GM04504 (cell line): Measurements from ENCODE around the gene PLXNA1.
A peak's percentile ranks its signal among the peaks of the same experiment; 100 is the strongest.

Experiments used
- DNase-seq: peaks from one replicate; pipeline ENCODE4 v3.0.0-alpha.2; 2012; ENCODE audit warnings: low read depth

Gene PLXNA1

DNA sequence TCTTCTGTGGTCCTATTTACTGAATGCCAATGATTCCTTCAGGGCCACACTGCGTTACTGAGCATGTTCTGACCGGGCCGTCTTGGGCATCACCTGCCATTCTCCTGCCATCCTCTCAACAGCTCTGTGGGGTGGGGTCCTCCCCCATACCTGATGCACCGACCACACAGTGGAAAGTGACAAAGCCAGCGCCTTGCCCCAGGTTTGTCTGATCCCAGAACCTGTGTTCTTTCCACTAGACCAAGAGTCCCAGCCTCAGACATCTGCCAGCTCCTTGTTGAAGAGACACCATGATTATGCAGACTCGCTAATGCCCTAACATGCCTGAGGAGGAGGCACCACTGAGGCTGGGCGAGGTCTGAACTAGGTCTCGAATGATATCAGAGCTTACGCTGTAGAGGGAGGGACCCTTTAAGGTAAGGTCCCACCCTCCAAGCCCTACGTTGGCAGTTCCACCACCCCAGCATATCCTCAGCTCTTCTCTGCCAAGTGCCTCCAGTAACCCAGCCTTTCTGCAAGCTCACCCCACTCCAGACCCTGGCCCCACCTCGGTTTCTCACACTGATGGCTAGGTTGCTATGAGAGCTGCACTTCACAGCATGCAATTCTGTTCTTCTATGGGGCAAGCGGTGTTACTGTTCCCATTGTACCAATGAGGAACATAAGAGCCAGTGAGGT, 29.8 kb upstream of the PLXNA1 start:
- no peak for DNase-seq

DNA sequence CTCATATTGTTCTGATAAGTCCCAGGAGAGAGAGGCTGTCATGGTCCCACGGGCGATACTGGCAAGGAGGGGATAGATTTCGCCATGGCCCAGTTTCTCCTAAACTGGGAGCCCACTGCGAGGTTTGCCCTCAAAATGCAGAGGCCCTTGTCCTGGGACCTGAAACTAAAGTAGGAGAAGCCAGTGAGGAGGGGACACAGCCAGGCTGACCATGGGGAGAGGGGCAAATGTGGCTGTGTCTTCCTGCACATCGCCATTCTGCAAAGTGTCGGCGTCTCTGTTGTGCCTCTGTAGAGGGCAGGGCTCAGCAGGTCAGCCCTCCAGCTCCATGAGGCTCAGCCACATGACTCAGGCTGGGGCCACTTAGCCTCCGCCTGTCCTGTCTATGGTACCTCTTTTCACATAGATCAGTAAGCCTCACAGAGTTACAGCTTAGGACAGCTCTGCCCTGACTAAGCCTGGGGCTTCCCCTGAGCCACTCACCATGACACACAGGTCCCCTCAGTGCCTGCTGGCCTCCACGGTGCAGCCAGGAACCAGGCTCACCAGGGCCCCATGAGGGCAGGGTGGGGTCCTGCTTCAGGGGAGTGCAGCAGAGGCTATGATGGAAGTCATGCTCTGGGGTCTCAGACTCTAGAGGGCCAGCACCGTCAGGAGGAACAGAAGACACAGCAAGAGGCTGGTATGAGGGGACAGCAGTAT, 28.6 kb upstream of the PLXNA1 start:
- no peak for DNase-seq

DNA sequence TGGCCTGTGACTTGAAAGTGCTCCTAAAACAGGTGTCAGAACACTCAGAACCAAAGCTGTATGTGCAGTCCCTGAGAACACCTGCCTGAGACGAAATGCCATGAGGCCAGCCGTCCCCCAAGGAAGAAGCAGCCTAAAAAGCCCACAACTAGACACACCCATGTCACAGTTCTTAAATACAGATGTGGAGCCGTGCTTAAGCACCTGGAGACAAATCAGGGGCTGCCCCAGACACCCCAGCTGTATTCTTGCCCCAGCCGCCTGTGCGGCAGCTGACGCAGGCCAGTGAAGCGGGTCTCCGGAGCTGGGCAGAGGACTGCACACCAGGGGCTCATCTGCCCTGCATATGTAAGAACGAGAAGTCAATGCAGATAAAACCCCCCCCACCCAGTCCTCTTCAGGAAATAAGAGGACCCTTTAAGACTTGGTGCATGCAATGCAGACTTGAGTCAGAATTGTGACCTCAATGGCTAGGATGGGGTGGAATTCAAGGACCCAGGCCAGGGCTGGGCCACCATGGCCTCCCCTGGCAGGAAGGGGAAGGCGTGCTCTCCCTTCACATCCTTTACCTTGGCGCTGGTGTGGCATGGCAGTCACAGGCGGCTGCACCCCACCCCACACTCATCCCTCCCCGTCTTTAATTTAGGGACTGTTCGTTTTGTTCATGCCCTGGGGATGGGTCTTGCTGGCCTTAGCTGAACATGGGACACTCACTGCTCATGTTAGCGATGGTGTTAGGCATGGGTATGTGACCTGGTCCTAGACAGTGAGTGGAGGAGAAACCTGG, 27.7 kb upstream of the PLXNA1 start:
- no peak for DNase-seq

DNA sequence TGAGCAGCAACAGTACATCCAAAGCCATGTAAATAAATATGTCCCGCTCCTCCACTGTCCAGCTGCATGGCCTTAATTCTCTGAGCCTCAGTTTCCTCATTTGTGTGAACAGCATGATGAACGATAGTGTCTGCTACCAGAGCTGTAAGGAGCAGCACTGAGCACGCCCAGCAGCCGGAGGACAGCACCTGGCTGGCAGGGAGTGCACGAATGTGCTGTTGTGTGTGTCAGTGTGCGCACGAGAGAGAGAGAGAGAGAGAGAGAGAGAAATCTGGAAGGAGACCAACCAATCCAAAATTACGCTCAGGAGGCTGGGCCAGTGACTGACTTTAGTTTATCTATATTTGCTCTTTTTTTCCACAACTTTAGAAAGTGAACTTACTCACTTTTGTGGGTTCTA, 26.6 kb upstream of the PLXNA1 start:
- no peak for DNase-seq

DNA sequence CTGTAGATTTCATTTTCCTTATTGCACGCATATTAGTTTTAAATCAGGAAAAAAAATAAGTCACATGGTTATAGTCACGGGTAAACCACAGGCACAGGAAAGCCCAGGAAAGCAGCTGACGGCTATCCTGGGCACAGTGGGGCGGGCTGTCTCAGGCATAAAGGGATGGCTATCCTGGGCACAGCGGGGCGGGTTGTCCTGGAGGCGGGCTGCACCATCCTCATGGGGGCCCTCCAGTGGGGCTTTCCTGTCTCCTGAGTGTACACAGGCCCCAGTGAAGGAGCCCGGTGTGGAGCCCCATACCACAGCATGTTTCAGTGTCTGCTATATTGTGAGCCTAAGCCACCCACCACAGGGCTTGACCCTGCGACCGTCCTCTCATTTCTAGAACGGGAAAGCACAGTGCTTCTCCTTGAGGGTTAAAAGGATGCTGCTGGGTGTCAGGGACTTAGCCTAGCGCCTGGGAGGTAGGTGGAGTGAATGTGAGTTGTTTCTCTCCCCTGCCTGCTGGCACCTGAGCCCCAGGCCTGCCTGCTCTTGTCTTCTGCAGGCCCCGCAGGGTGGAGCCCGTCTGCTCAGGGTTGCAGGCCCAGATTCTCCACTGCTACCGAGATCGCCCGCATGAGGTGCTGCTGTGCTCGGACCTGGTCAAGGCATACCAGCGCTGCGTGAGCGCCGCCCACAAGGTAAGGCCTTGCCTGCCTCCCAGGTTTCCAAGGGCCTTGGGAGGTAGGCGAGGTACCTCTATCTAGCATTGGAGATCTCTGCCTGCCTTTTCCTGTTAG, 25.9 kb upstream of the PLXNA1 start:
- DNase-seq, result no peak

DNA sequence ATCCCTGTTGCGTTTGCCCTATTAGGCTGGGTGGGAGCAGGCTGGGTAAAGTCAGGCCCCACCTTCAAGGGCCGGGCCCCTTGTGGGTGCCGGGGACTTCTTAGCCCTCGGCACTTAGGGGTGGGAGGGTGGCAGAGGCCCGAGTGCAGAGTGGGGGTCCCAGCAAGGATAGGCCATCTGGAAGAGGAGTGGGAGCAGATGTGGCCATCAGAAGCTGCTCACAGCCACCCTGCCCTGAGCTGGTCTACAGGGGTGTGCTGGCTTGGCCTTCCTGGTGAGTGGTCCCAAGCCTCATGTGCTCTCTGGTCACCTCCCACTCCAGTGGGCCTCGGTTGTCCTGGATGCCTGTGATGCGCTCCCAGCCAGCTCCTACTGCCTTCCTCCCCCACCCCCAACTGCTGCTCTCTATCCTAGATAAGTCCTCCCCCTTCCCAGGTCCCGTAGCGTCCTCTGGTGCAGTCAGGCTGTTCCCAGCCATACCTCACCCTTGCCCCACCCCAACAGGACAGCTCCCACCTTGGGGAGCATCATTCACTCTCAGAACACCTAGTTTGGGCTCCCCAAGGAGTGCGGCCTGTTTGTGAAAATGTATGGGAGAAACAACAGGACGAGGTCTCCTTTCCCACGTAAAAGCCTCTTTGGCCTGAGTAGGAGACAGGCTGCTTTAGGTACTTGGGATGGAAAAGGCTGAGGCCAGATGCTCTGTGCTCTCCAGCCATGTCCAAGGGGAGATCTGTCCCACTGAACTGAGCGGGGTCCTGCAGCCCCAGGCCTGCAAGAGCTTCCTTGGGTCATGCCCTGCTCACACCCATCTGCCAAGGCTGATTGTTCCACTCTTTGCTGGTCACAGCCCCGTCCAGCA, 24.9 kb upstream of the PLXNA1 start:
- DNase-seq, result no peak

DNA sequence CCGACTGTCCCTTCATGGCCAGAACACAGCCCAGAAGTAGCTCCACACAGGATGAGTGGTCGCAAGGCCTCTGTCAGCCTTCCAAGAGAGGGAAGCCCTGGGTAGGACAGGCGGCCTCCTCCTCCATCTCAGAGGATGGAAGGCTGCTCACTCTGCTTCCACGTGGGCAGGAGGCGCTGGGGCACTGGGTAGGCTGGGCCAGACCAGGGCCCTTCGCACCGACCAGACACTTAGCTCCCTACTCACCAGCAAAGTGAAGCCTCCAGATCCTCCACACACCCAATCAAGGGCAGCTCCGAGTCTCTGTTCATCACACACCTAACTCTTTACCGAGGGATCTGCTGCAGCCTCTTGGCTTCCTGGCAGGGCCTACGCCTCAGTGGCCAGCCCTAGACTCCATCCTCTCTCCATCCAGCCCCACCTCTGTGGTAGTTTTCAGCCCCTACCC, 24.3 kb upstream of the PLXNA1 start:
- DNase-seq, result no peak

DNA sequence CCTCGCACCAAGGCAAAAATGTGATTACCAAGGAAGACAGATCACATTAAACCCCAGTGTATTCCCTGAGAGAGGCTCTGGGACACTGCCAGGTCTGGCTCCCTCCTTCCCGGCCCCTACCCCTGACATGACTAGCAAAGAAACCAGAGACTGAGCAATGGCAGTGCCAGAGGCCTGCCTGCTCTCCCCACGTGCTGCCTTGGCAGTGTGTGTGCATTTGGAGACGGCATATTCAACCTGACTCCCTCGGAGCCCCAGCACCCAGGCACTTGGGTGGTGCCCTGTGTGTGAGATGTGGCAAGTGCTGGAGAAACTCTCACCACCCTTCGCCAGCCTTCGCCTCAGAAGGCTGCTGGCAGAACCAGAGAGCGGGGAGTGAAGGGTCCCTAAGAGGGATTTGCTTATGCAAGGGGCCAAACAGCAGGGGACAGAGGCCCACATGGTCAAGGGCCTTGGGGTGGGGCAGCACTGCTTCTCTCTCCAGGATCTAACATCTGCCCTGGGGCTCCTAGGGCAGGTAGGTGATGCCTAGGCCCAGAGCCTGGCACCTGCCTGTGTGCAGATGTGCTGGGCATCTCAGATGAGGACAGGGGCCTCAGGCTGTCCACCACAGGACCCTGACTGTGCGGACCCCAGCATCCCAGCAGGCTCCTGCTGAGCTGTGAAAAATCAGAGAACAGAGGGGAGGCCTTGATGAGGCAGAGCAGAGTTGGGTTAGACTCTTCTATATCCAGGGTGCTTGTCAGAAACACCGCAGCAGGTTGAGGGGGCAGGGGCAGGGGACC, 23.6 kb upstream of the PLXNA1 start:
- DNase-seq, result no peak

DNA sequence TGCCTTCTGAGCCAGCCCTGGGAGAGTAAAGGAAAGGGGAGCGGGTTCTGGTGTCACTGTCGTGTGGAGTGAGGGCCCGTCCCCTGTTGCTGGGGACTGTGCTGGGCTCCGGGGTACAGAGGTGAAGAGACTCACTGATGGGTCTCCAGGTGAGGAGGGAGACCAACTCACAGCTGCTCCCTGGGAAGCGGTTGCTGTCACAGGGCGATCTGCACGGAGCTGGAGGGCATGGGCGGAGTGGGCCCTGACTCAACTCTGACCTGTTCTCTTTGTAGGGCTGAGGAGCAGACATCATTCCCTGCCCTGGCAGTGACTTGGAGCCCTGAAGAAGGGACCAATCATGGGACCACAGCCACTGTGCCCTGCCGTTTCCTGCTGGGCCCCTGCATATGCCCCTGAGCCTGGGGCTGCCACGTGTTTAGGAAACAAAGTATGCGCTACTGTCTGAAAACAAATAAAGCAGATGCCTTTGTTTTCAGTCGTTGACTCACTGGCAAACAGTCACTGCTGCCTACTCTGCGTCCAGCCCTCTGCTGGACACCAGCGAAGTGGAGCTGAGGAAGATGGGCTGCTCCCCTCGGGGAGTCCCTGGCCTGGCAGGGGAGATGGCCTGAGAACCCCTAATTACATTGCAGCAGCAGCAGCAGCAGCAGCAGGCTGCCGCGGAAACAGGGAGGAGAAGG, 22.9 kb upstream of the PLXNA1 start:
- DNase-seq, result peak; percentile 40

DNA sequence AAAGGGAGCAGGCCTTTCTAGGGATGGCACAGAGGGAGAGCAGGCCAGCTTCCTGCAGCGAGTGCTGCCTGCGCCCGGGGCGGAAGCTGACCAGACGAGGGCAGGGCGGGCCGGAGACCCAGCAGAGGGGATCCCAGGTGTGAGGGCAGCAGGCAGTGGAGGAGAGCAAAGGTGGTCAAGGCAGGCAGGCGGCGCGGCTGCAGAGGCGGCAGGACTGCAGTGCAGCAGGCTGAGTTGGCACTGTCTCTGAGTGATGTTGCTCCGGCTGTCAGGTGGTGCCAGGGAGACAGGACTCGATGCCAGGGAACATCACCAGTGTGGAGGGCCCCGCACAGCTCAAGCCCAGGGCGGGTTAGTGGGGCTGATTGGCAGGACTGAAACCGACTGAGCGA, 22.3 kb upstream of the PLXNA1 start:
- no peak for DNase-seq

DNA sequence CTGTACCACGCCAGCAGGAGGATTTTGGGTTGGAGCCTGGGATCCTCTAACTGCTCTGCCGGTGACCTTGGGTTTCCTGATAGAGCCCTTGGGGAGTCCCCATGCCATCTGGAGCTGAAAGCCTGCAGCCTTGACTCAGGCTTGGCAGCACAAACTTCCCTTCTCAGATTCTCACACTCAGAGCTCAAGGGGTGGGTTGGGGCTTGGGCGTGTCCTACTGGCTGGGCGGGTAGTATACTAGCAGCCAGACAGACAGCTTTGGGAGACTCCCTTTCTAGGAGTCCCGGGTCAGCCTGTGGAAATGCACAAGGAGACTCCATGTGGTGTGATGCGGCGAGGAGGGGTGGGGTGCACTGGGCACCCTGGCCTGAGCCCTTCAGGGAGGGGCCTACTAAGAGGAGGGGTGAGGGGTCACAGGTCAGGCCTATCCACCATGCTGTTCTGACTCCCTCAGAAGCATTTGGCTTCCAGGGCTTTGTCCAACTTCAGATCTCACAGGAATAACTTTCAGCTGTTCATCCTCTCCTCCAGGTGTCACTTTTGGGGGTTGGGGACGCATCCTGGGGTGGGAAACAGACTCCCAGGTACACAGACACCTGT, 21.6 kb upstream of the PLXNA1 start:
- peak; percentile 73 for DNase-seq

DNA sequence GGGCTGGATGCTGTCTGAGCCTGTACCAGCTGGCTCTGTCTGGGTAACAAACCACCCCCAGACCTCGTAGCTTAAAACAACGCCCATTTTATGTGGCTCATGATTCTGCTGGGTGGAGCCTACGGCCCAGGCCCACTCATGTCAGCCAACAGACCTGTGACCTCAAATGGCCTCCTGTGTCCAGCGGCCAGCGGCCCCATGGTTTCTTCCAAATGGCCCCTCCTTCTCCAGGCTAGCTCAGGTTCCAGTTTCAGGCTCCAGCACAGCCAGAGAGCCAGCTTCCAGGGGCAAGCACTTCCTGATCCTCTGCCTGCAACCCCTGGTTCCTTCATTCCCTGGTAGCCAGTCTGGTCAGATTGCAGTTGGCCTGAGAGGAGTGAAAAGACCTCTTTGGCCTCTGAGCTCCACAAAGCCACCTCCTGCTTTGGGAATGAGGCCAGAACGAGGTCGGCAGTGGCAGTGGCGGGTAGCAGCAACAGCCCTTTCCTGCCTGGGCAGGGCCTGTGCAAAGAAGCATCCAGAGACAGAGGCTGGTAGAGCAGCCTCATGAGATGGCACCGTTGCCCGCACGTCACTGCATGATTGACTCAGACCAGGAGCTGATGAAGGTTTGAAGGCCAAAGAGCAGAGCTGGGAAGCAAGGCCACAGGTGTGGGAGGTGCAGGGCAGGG, 21.0 kb upstream of the PLXNA1 start:
- no peak for DNase-seq

DNA sequence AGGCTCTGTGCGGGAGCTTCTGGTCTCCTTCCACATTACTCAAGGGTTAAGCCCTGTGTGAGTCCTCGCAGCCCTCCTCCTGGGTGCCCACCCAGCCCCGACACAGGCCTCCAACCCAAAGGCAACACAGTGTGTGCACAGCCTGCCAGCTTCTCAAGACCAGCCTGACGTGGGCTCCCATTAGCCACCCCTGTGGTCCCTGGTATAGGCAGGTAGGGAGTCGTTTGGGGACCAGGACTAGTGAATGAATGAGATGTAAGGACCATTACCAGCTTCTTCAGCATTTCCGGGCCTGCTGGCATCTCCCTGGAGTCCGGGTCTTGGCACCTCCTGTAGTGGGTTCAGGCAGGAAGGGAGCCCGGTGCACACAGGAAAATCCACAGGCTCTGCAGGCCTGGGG, 20.2 kb upstream of the PLXNA1 start:
- DNase-seq, result no peak

DNA sequence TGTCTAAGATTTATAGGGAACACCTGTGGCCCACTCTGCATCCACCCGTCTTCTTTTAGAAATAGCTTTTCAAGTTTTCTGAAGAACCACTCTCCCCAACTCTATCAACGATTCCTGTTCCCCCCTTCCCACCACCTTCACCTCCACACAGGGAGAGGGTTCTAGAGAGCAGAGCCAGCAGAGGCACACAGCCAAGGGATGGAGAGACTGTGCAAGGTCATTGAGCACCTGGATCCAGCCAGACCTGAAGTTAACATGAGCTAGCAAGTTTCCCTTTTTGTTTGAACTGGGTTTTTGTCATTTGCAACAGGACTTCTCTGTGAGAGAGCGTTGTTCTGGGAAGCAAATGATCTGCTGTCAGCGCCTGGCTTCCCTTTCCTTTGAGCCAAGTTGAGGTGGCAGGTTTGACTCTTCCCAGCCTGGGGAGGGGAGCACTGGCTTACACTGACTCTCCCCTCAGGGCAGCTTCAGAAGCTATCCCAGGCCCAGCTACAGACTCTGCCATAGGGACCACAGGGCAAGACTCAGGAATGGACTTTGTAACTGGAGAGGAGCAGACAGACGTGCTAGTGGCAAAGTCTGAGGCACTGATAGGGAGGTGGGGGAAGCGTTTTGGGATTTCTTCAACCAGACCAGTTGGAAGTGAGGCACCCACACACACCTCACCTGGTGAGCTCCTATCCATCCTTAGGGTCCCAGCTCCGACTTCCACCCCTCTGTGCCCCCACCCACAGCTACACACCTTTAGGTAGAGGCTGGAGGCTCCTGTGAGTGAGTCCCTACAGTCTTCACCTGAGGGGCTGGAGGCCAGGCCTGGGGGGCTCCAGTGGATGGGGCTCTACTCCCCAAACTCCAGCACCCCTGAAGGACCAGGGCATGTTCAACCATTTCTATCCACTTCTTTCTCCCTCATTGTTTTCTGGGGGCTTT, 19.4 kb upstream of the PLXNA1 start:
- DNase-seq, result no peak

DNA sequence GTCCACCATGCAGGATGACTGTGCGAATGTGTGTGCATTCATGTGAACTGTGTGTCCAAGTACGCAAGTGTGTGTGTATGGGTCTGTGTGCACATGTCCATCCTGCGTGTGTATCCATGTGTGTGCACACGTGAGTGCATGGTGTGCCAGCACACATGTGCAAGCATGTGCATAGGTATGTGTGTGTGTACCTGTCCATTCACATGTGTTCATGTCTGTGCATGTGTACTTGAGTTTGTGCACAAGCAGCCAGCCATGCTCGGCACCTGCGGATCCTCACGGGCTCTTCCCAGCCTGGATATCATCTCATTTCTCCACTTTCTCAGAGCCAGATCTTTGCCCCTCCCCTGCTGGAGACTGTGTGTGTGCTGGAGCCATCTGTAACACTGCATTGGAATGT, 18.7 kb upstream of the PLXNA1 start:
- DNase-seq, result no peak

DNA sequence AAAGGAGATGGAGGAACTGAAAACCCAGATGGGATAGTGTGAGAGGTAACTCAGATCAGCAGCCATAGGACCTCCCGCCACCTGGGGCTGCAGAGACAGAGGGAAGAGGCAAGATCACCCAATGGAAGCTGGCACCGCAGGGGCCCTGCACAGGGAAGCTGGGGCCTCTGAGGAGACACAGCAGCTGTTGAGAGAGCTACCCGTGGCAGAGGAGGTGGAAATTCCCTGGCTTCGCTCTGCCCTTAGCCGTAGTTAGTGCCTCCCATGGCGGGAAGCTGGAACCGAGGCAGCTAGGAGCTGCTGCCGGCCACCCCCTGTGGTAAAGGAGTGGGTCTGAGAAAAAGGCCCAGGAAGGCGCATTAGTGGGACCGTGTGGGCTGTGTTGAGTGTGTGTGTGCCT, 18.0 kb upstream of the PLXNA1 start:
- no peak for DNase-seq

DNA sequence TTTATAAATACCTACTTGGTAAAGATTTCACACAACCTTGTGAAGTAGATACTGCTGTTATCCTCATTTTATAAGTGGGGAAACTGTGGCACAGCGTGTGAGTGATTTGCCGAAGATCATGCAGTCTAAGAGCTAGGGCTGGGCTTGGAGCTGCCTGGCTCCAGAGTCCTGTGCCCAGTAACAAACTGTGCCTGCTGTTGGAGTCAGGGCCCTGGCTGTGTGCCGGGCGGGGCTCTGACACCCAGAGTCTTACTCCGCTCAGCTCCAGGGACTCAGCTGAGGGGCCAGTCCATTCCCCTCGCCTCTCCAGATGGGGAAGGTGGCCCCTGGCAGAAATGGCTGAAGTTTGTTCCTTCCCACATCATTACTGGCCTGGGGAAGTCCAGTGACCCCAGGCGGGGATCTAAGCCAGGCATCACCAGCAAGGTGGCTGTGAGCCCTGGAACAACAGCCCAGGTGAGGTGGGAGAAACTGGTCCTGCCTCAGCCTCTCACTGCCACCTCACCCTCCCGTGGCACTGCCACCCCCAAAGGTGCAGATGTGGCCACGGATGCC, 17.3 kb upstream of the PLXNA1 start:
- DNase-seq, result no peak

DNA sequence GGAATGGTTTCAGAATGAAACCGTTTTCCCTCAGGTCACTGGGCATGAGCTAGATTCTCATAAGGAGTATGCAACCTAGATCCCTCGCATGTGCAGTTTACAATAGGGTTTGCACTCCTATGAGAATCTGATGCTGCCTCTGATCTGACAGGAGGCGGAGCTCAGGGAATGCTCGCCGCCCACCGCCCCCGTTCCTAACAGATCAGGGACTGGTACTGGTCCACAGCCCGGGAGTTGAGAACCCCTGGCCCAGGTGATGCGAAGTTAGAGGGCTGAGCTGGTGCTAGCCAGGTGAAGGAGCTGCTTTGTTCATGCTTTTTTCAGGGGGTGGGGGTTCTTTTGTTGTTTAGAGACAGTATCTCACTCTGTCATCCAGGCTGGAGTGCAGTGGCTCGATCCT, 15.5 kb upstream of the PLXNA1 start:
- no peak for DNase-seq
